B cell (primary cell): Measurements from ENCODE around the gene TYRP1. TPM values are rescaled to one million over a fixed set of nuclear protein-coding genes. Genes with fewer than 3 reads are reported as not detected.

Experiments used
- ATAC-seq: fragments of 200-7000 bp; cut with Tn5 transposase; one replicate; pipeline ENCODE4 v1.10.0; 2021; ENCODE audit warnings: low read depth, mild to moderate bottlenecking, moderate number of reproducible peaks, moderate library complexity
- CTCF ChIA-PET: fragments of 350-600 bp; sonication (Branson Sonifier 250); formaldehyde crosslinking; loops from one replicate; lab custom pipeline; 2021; ENCODE audit warnings: antibody characterized with exemption, inconsistent platforms; lab: Charles Lee
- POLR2A ChIA-PET: fragments of 350-600 bp; sonication (Branson Sonifier 250); formaldehyde crosslinking; loops from one replicate; lab custom pipeline; 2021; ENCODE audit warnings: antibody characterized with exemption; lab: Charles Lee
- DNase-seq: peaks from one replicate; pipeline ENCODE4 v3.0.0; 2013
- H2AFZ ChIP-seq: 2 replicates; pipeline ENCODE4 v1.6.1; 2012; ENCODE audit warnings: mild to moderate bottlenecking, low read depth, low read length; ENCODE audit not compliant: insufficient read depth, poor library complexity, severe bottlenecking
- H3K27ac ChIP-seq, 2 donors: 1 replicate in 1 of 2; 2 replicates in 1 of 2; pipeline ENCODE4 v1.5.1; 2012 to 2013; ENCODE audit warnings: low read length in 2 of 2, mild to moderate bottlenecking in 2 of 2, moderate library complexity in 1 of 2
- H3K27me3 ChIP-seq, 4 experiments: fragments of 200-600 bp in 1 of 4; sonication (generic) in 1 of 4; replicated peaks in 1 of 4; 1 replicate in 2 of 4; 2 replicates in 2 of 4; pipeline versions ENCODE4 v1.6.1 to v1.7.0; 2013 to 2016; ENCODE audit warnings: low read length in 3 of 4, mild to moderate bottlenecking in 2 of 4, mixed read lengths in 1 of 4, moderate library complexity in 1 of 4; ENCODE audit not compliant: insufficient read depth in 4 of 4, control insufficient read depth in 3 of 4; ENCODE audit errors: control extremely low read depth in 1 of 4
- H3K36me3 ChIP-seq, 2 experiments: replicated peaks in 1 of 2; 1 replicate in 1 of 2; 2 replicates in 1 of 2; pipeline versions ENCODE4 v1.6.1 to v1.7.1; 2013; ENCODE audit warnings: low read length in 1 of 2; ENCODE audit not compliant: insufficient read depth in 2 of 2, control insufficient read depth in 1 of 2; ENCODE audit errors: control extremely low read depth in 1 of 2, extremely low read depth in 1 of 2
- H3K4me1 ChIP-seq, 2 donors: fragments of 200-600 bp in 1 of 2; sonication (generic) in 1 of 2; 1 replicate in 1 of 2; 2 replicates in 1 of 2; pipeline versions ENCODE4 v1.5.1 to v1.6.1; 2013 to 2017; ENCODE audit warnings: low read length in 2 of 2; ENCODE audit not compliant: control insufficient read depth in 2 of 2, insufficient read depth in 2 of 2
- H3K4me2 ChIP-seq: replicated peaks from 2 replicates; pipeline ENCODE3; 2012; ENCODE audit warnings: mild to moderate bottlenecking, low read depth, low read length; ENCODE audit not compliant: poor library complexity, severe bottlenecking
- H3K4me3 ChIP-seq, 5 experiments: fragments of 200-600 bp in 1 of 5; sonication (generic) in 1 of 5; 1 replicate in 3 of 5; 2 replicates in 2 of 5; pipeline versions ENCODE4 v1.5.1 to v1.7.0; 2011 to 2016; ENCODE audit warnings: low read length in 4 of 5, mild to moderate bottlenecking in 4 of 5, low read depth in 2 of 5, control low read depth in 1 of 5, moderate library complexity in 1 of 5; ENCODE audit not compliant: insufficient read depth in 1 of 5; ENCODE audit errors: control extremely low read depth in 1 of 5, extremely low read depth in 1 of 5
- H3K79me2 ChIP-seq: fragments of 200-600 bp; sonication (generic); one replicate; pipeline ENCODE4 v1.6.0; 2016; ENCODE audit warnings: low read length; ENCODE audit not compliant: control insufficient read depth, insufficient read depth
- H3K9ac ChIP-seq: fragments of 200-600 bp; sonication (generic); 2 replicates; pipeline ENCODE4 v1.6.1; 2017; ENCODE audit warnings: mild to moderate bottlenecking, low read length, moderate library complexity
- H3K9me3 ChIP-seq, 3 donors: one replicate each; pipeline versions ENCODE4 v1.6.1 to v1.7.1; 2013; ENCODE audit warnings: low read length in 2 of 3; ENCODE audit not compliant: control insufficient read depth in 2 of 3, insufficient read depth in 1 of 3; ENCODE audit errors: control extremely low read depth in 1 of 3
- H4K20me1 ChIP-seq: 2 replicates; pipeline ENCODE4 v1.6.0; 2012; ENCODE audit warnings: mild to moderate bottlenecking, low read length; ENCODE audit not compliant: insufficient read depth, control insufficient read depth, poor library complexity, severe bottlenecking
- H3K27ac Mint-ChIP-seq: one replicate; pipeline ENCODE4 v1.8.0; 2021; ENCODE audit warnings: mixed read lengths
- H3K27me3 Mint-ChIP-seq: one replicate; pipeline ENCODE4 v1.8.0; 2021; ENCODE audit warnings: mixed read lengths
- H3K4me1 Mint-ChIP-seq: one replicate; pipeline ENCODE4 v1.8.0; 2021; ENCODE audit warnings: mixed read lengths
- H3K4me3 Mint-ChIP-seq: one replicate; pipeline ENCODE4 v1.8.0; 2021; ENCODE audit warnings: mixed read lengths
- H3K9me3 Mint-ChIP-seq: one replicate; pipeline ENCODE4 v1.8.0; 2022; ENCODE audit warnings: mixed read lengths; ENCODE audit not compliant: insufficient read depth
- CTCF ChIP-seq: fragments of 200-600 bp; IDR thresholded peaks from one replicate; pipeline ENCODE4 v1.8.0; 2022; ENCODE audit warnings: antibody characterized with exemption, mild to moderate bottlenecking
- EZH2 ChIP-seq: IDR thresholded peaks from 2 replicates; pipeline ENCODE4 v1.6.1; 2012; ENCODE audit warnings: borderline replicate concordance, low read depth, mild to moderate bottlenecking, moderate library complexity, low read length; ENCODE audit not compliant: insufficient read depth, poor library complexity, severe bottlenecking
- WGBS: methylation state at CpG from one replicate; pipeline ENCODE4 v1.1.5; 2013; ENCODE audit warnings: missing lambda C conversion rate; ENCODE audit not compliant: insufficient coverage; 5-methylcytosine and 5-hydroxymethylcytosine counted together
- intact Hi-C: fragments of 100-400 bp; cut with micrococcal nuclease; formaldehyde crosslinking; loops from one replicate; pipeline ENCODE4 v1.10.0; 2022
- polyA plus RNA-seq: library from polyadenylated mRNA; depleted of rRNA; stranded (reverse); fragments of >200 nt; gene quantifications from 2 replicates; pipeline ENCODE4 v1.2.3, GENCODE V29; 2012
- total RNA-seq, 2 donors: library from RNA; stranded (reverse); fragments of 120-200 nt in 1 of 2; gene quantifications; 1 replicate in 1 of 2; 2 replicates in 1 of 2; pipeline versions ENCODE4 v1.2.3 to v1.2.4, GENCODE V29; 2013 to 2022

The TYRP1 gene
- total and polyA plus RNA-seq, 2 donors (not counting 1 experiment from before 2014, with no cell fraction given), result not detected

- H3K4me1 Mint-ChIP-seq, result no peaks in the 10 kb centered on the region
- Histone ChIP-seq H3K4me1 (no peaks in the 10 kb centered on the region), H2AFZ (no peak overlapping the region), H3K4me2 (no peak overlapping the region), H3K9ac (no peak overlapping the region), H3K27me3 (no peaks in the 10 kb centered on the region), H3K27ac (no peak overlapping the region), H3K79me2 (no peaks in the 10 kb centered on the region), H3K4me3 (no peak overlapping the region), H3K36me3 (no peaks in the 10 kb centered on the region), H4K20me1 (no peaks in the 10 kb centered on the region), H3K9me3 (peaks cover 0 to 3% (median 0%) of the 10 kb centered on the region in 3 donors)
- ATAC-seq, result no peak
- no CpG with 5 or more reads among the region's 1 CpG for WGBS
- no peaks in the 10 kb centered on the region for H3K27me3 Mint-ChIP-seq
- DNase-seq, result no peak
- H3K4me3 Mint-ChIP-seq, result no peak overlapping the region
- CTCF ChIA-PET, result no interaction called here
- intact Hi-C loops, result no loop called here
- TF ChIP-seq EZH2 (no peak), CTCF (no peak)
- H3K27ac Mint-ChIP-seq, result no peak overlapping the region
- POLR2A ChIA-PET, result no interaction called here
- H3K9me3 Mint-ChIP-seq, result no peaks in the 10 kb centered on the region
Measured at GRCh38 chr9:12698986-12699385, 5.8 kb downstream of the TYRP1 start.

GRCh38 chr9:12699529-12699928, 6.3 kb downstream of the TYRP1 start:
- no peak overlapping the region for H3K27ac ChIP-seq
- POLR2A ChIA-PET, result no interaction called here
- ATAC-seq (no peak), DNase-seq (no peak)
- Mint-ChIP-seq H3K4me1 (no peaks in the 10 kb centered on the region), H3K27me3 (no peaks in the 10 kb centered on the region), H3K27ac (no peak overlapping the region), H3K9me3 (no peaks in the 10 kb centered on the region), H3K4me3 (no peak overlapping the region)
- no peaks in the 10 kb centered on the region for H3K36me3 ChIP-seq
- no peaks in the 10 kb centered on the region for H3K4me1 ChIP-seq
- CTCF ChIA-PET, result no interaction called here
- no peak overlapping the region for H3K9ac ChIP-seq
- no peak overlapping the region for H2AFZ ChIP-seq
- no peaks in the 10 kb centered on the region for H3K27me3 ChIP-seq
- no peaks in the 10 kb centered on the region for H4K20me1 ChIP-seq
- H3K4me3 ChIP-seq, result no peak overlapping the region
- intact Hi-C loops, result no loop called here
- TF ChIP-seq CTCF, result no peak
- TF ChIP-seq EZH2, result no peak
- no peaks in the 10 kb centered on the region for H3K79me2 ChIP-seq
- no peaks in the 10 kb centered on the region for H3K9me3 ChIP-seq
- H3K4me2 ChIP-seq, result no peak overlapping the region
